IMR-90 (cell line): ENCODE results near the gene CD86. TPM values are rescaled to one million over a fixed set of nuclear protein-coding genes. Genes with fewer than 3 reads are reported as not detected.

ENCODE experiments used
- ATAC-seq: fragments of 200-7000 bp; cut with Tn5 transposase; 2 replicates; pipeline ENCODE4 v1.9.1; 2020; ENCODE audit warnings: low read depth, mild to moderate bottlenecking, moderate library complexity
- BruUV-seq: library from RNA; stranded (reverse); fragments of 400-500 nt; replicated peaks from 2 replicates; lab custom pipeline; 2021; lab: Mats Ljungman, UMichigan
- CTCF ChIA-PET: fragments of 300-600 bp; formaldehyde crosslinking; extraction: SDS; loops from one replicate; lab custom pipeline; 2021; ENCODE audit warnings: antibody characterized with exemption; lab: Yijun Ruan, JAX
- POLR2A ChIA-PET: fragments of 300-600 bp; sonication (Branson Sonifier 250); formaldehyde crosslinking; loops from one replicate; lab custom pipeline; 2022; ENCODE audit warnings: antibody characterized with exemption; ENCODE audit not compliant: unreplicated experiment; lab: Charles Lee
- DNase-seq: peaks from one replicate; pipeline ENCODE4 v3.0.0; 2013
- H2AFZ ChIP-seq: replicated peaks from 2 replicates; pipeline ENCODE3; 2013; ENCODE audit warnings: low read length, mild to moderate bottlenecking; ENCODE audit not compliant: poor library complexity
- H2AK5ac ChIP-seq: 2 replicates; pipeline ENCODE4 v1.6.1; 2013; ENCODE audit warnings: low read depth, low read length, inconsistent platforms
- H2AK9ac ChIP-seq: replicated peaks from 2 replicates; pipeline ENCODE3; 2013; ENCODE audit warnings: mild to moderate bottlenecking, low read depth, low read length, moderate library complexity; ENCODE audit not compliant: poor library complexity
- H2BK120ac ChIP-seq: 2 replicates; pipeline ENCODE4 v1.6.1; 2013; ENCODE audit warnings: low read depth, low read length, inconsistent platforms
- H2BK15ac ChIP-seq: 3 replicates; pipeline ENCODE4 v1.6.1; 2013; ENCODE audit warnings: low read depth, low read length, inconsistent platforms
- H2BK20ac ChIP-seq: 2 replicates; pipeline ENCODE4 v1.6.1; 2013; ENCODE audit warnings: low read depth, mild to moderate bottlenecking, inconsistent platforms, low read length, moderate library complexity
- H2BK5ac ChIP-seq: 2 replicates; pipeline ENCODE4 v1.6.1; 2013; ENCODE audit warnings: mild to moderate bottlenecking, low read depth, low read length, inconsistent platforms; ENCODE audit not compliant: poor library complexity, severe bottlenecking
- H3K14ac ChIP-seq: replicated peaks from 2 replicates; pipeline ENCODE4 v1.6.1; 2013; ENCODE audit warnings: low read depth, low read length, inconsistent platforms
- H3K18ac ChIP-seq: 2 replicates; pipeline ENCODE4 v1.6.1; 2013; ENCODE audit warnings: low read depth, low read length, control low read depth
- H3K23ac ChIP-seq: 2 replicates; pipeline ENCODE4 v1.6.1; 2013; ENCODE audit warnings: low read depth, low read length, inconsistent platforms
- H3K27ac ChIP-seq: 2 replicates; pipeline ENCODE4 v1.5.1; 2013; ENCODE audit warnings: mild to moderate bottlenecking, control low read depth, low read length; ENCODE audit not compliant: insufficient read depth
- H3K27me3 ChIP-seq: 2 replicates; pipeline ENCODE4 v1.6.1; 2013; ENCODE audit warnings: low read length; ENCODE audit not compliant: control insufficient read depth, insufficient read depth
- H3K36me3 ChIP-seq: 2 replicates; pipeline ENCODE4 v1.6.1; 2013; ENCODE audit warnings: low read length, mixed read lengths; ENCODE audit not compliant: control insufficient read depth, insufficient read depth
- H3K4ac ChIP-seq: 2 replicates; pipeline ENCODE4 v1.6.1; 2013; ENCODE audit warnings: low read depth, low read length, inconsistent platforms
- H3K4me1 ChIP-seq: 2 replicates; pipeline ENCODE4 v1.6.1; 2013; ENCODE audit warnings: low read length, mixed read lengths; ENCODE audit not compliant: control insufficient read depth, insufficient read depth
- H3K4me2 ChIP-seq: 2 replicates; pipeline ENCODE4 v1.6.1; 2013; ENCODE audit warnings: low read depth, mild to moderate bottlenecking, control low read depth, low read length, moderate library complexity
- H3K4me3 ChIP-seq: 2 replicates; pipeline ENCODE4 v1.5.1; 2013; ENCODE audit warnings: low read depth, mild to moderate bottlenecking, control low read depth, low read length, moderate library complexity; ENCODE audit not compliant: insufficient read depth
- H3K56ac ChIP-seq: 2 replicates; pipeline ENCODE4 v1.6.1; 2013; ENCODE audit warnings: low read length, inconsistent platforms; ENCODE audit not compliant: insufficient read depth; ENCODE audit errors: extremely low read depth
- H3K79me1 ChIP-seq, 2 experiments: 2 replicates each; pipeline ENCODE4 v1.6.1; 2013; ENCODE audit warnings: low read length in 2 of 2, inconsistent platforms in 1 of 2, low read depth in 1 of 2
- H3K9ac ChIP-seq: 2 replicates; pipeline ENCODE4 v1.6.1; 2013; ENCODE audit warnings: low read depth, low read length, control low read depth
- H3K9me1 ChIP-seq: 2 replicates; pipeline ENCODE4 v1.6.1; 2013; ENCODE audit warnings: low read length, inconsistent platforms; ENCODE audit not compliant: insufficient read depth
- H3K9me3 ChIP-seq: 2 replicates; pipeline ENCODE4 v1.6.1; 2013; ENCODE audit warnings: low read length; ENCODE audit not compliant: control insufficient read depth, insufficient read depth
- H4K20me1 ChIP-seq: 2 replicates; pipeline ENCODE4 v1.6.1; 2013; ENCODE audit warnings: low read length, inconsistent platforms; ENCODE audit not compliant: insufficient read depth
- H4K5ac ChIP-seq: 2 replicates; pipeline ENCODE4 v1.6.1; 2013; ENCODE audit warnings: mild to moderate bottlenecking, low read depth, low read length, control low read depth
- H4K8ac ChIP-seq, 2 experiments: 2 replicates each; pipeline ENCODE4 v1.6.1; 2013; ENCODE audit warnings: low read depth in 2 of 2, low read length in 2 of 2, control low read depth in 1 of 2, inconsistent platforms in 1 of 2
- H4K91ac ChIP-seq: 2 replicates; pipeline ENCODE4 v1.6.1; 2013; ENCODE audit warnings: low read depth, low read length, inconsistent platforms; ENCODE audit not compliant: insufficient read depth
- POLR2A ChIP-seq: IDR thresholded peaks from 2 replicates; pipeline ENCODE4 v1.6.1; 2012; ENCODE audit warnings: mild to moderate bottlenecking, low read depth, low read length
- WGBS, 2 experiments: methylation state at CpG; one replicate each; pipeline versions ENCODE4 v1.1.5 to v1.1.7; 2013; ENCODE audit warnings: missing lambda C conversion rate in 2 of 2; ENCODE audit not compliant: insufficient read length in 1 of 2; ENCODE audit errors: extremely low coverage in 2 of 2; 5-methylcytosine and 5-hydroxymethylcytosine counted together
- dilution Hi-C: fragments of 300-500 bp; cut with HindIII; formaldehyde crosslinking; loops from one replicate; pipeline ENCODE4 v1.14.3; 2018; ENCODE audit warnings: low sequenced_read_pairs; ENCODE audit not compliant: unreplicated experiment
- in situ Hi-C: fragments of 300-500 bp; cut with MboI; formaldehyde crosslinking; loops from 3 replicates; pipeline ENCODE4 v1.14.3; 2019; ENCODE audit warnings: low sequenced_read_pairs, inconsistent platforms, mixed read lengths
- intact Hi-C: fragments of 100-400 bp; cut with micrococcal nuclease; formaldehyde crosslinking; loops from 2 replicates; pipeline ENCODE4 v1.10.0; 2022
- polyA plus RNA-seq, 3 experiments: library from polyadenylated mRNA; depleted of rRNA; stranded (reverse); fragments of >200 nt; gene quantifications; 2 replicates each; pipeline ENCODE4 v1.2.3, GENCODE V29; 2012; ENCODE audit warnings: low replicate concordance in 1 of 3
- total RNA-seq: library from RNA; depleted of rRNA; stranded (reverse); fragments of >200 nt; gene quantifications from 2 replicates; pipeline ENCODE4 v1.2.3, GENCODE V29; 2012
- TF ChIP-seq, protein P1 (sequence below): conservative IDR thresholded peaks from 2 replicates; pipeline ENCODE4 v1.5.1; 2012; ENCODE audit warnings: mild to moderate bottlenecking, low read depth, low read length, improper control_type of control experiment

The CD86 gene
- total and polyA plus RNA-seq, 2 of the 4 experiments (the other 2 are of a cell fraction): not detected

DNA sequence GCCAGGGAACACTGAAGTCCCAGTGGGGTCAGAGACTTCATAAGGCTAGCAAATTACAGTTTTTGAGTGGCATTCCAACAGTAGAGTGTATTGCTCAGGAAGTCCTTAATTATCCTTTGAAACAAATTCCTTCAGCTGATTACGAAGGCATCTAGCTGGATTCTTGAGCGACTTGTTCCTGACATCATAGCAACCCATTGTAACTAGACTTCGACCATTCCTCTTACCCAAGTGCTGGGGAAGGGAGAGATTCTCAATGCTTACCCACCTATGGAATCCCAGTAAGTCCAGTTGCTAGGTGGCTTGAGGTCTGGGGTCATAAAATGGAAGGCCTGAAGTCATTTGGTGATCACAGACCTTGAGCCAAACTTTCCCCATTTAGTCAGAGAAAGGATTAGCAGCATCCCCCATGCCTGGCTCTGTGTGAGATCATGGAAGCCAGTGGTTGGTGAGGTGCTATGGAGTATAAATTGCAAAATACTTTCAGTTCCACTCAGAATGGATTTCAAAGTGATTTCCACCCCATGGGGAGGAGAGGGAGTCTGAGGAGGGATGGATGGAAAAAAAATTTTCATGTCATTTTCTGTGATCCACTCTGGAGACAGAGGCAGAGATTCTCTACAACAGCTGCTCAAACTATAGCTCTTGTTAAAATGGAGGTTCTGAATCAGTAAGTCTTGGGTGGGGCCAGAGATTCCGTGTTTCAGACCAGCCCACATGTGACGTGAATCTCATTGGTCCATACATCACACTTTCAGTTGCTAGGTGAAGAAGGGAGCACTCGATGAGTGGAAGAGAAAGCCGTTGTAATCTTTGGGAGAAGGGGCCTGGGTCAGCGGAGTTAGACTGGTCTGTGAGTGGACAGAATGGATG is 45.7 kb downstream of the CD86 start:
- H4K91ac ChIP-seq: no peak overlapping the region
- H3K56ac ChIP-seq: no peak overlapping the region
- H2BK15ac ChIP-seq: no peak overlapping the region
- dilution Hi-C loops: no loop called here
- no peaks in the 10 kb centered on the region for H3K9me1 ChIP-seq
- H3K23ac ChIP-seq: no peak overlapping the region
- ChIA-PET CTCF (interaction anchor here (1.1 to 2.8 kb wide), 4 partner anchors 149 to 554 kb away, joined by 5 to 18 read pairs (median 6); no protein-coding TSS in a partner anchor), POLR2A (interaction anchor here (0.6 kb wide), 1 partner anchor 158 kb away, joined by 4 read pairs; no protein-coding TSS in a partner anchor)
- no peaks in the 10 kb centered on the region for H3K4me1 ChIP-seq
- no peaks in the 10 kb centered on the region for H4K20me1 ChIP-seq
- no peak overlapping the region for H3K4me2 ChIP-seq
- no peak overlapping the region for H2BK5ac ChIP-seq
- no peak overlapping the region for H3K18ac ChIP-seq
- H2AK9ac ChIP-seq: no peak overlapping the region
- no peak overlapping the region for H3K14ac ChIP-seq
- no peak overlapping the region for H2BK120ac ChIP-seq
- no peak overlapping the region for H3K4ac ChIP-seq
- no peaks in the 10 kb centered on the region for H3K36me3 ChIP-seq
- ATAC-seq (0 out of 2 replicates have a peak, but pooled peaks have one; percentile 24), DNase-seq (no peak)
- TF ChIP-seq, protein P1, sequence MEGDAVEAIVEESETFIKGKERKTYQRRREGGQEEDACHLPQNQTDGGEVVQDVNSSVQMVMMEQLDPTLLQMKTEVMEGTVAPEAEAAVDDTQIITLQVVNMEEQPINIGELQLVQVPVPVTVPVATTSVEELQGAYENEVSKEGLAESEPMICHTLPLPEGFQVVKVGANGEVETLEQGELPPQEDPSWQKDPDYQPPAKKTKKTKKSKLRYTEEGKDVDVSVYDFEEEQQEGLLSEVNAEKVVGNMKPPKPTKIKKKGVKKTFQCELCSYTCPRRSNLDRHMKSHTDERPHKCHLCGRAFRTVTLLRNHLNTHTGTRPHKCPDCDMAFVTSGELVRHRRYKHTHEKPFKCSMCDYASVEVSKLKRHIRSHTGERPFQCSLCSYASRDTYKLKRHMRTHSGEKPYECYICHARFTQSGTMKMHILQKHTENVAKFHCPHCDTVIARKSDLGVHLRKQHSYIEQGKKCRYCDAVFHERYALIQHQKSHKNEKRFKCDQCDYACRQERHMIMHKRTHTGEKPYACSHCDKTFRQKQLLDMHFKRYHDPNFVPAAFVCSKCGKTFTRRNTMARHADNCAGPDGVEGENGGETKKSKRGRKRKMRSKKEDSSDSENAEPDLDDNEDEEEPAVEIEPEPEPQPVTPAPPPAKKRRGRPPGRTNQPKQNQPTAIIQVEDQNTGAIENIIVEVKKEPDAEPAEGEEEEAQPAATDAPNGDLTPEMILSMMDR: no peak
- TF ChIP-seq POLR2A: no peak
- no peak overlapping the region for H2BK20ac ChIP-seq
- no TSS peak for BruUV-seq
- H3K79me1 ChIP-seq: no peaks in the 10 kb centered on the region
- in situ Hi-C loops: loop anchor here (10.0 kb wide), 2 partner anchors 164 to 254 kb away; no protein-coding TSS in a partner anchor
- H3K4me3 ChIP-seq: no peak overlapping the region
- no peak overlapping the region for H3K27ac ChIP-seq
- peaks cover 11% of the 10 kb centered on the region for H3K27me3 ChIP-seq
- no CpG with 5 or more reads among the region's 8 CpGs for WGBS, 2 experiments
- H4K5ac ChIP-seq: no peak overlapping the region
- no peak overlapping the region for H3K9ac ChIP-seq
- no peaks in the 10 kb centered on the region for H3K9me3 ChIP-seq
- intact Hi-C loops: loop anchor here (1.0 to 5.0 kb wide), 5 partner anchors 158 to 576 kb away; no protein-coding TSS in a partner anchor
- no peak overlapping the region for H2AK5ac ChIP-seq
- no peak overlapping the region for H2AFZ ChIP-seq
- no peak overlapping the region for H4K8ac ChIP-seq
